Lower leg skin (tissue), 3 donors: ENCODE results near the gene MAPK14.

Experiments
- POLR2A ChIP-seq, 2 donors: fragments of 450-650 bp; IDR thresholded peaks; one replicate each; pipeline ENCODE4 v1.6.1; 2016 to 2017; ENCODE audit warnings: antibody characterized with exemption in 2 of 2, mild to moderate bottlenecking in 1 of 2, moderate library complexity in 1 of 2
- TF ChIP-seq, protein P1 (sequence below), 3 donors: fragments of 450-650 bp; IDR thresholded peaks; one replicate each; pipeline ENCODE4 v1.5.1; 2016; ENCODE audit warnings: antibody characterized with exemption in 3 of 3, mild to moderate bottlenecking in 3 of 3, moderate library complexity in 2 of 3

DNA sequence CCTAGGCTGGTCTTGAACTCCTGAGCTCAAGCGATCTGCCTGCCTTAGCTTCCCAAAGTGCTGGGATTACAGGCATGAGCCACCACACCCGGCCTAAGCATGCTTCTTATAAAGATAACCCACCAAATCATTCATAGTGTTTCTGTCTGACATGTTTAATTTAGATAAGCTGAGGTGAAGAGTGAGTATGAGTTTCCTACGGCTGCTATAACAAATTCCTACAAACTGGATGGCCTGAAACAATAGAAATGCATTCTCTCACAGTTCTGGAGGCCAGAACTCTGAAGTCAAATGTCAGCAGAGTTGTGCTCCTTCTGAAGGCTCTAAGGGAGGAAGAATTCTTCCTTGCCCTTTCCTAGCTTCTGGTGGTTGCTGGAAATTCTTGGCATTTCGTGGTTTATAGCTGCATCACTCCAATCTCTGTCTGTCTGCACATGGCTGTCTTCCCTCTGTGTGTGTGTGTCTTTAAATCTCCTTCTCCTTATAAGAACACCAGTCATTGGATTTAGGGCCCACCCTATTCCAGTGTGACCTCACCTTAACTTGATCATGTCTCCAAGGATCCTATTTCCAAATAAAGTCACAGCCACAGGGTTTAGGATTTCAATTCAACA lies 132.6 kb downstream of the MAPK14 start:
- no peak for TF ChIP-seq POLR2A (IDR thresholded peaks at IDR 0.05)
- TF ChIP-seq, protein P1, sequence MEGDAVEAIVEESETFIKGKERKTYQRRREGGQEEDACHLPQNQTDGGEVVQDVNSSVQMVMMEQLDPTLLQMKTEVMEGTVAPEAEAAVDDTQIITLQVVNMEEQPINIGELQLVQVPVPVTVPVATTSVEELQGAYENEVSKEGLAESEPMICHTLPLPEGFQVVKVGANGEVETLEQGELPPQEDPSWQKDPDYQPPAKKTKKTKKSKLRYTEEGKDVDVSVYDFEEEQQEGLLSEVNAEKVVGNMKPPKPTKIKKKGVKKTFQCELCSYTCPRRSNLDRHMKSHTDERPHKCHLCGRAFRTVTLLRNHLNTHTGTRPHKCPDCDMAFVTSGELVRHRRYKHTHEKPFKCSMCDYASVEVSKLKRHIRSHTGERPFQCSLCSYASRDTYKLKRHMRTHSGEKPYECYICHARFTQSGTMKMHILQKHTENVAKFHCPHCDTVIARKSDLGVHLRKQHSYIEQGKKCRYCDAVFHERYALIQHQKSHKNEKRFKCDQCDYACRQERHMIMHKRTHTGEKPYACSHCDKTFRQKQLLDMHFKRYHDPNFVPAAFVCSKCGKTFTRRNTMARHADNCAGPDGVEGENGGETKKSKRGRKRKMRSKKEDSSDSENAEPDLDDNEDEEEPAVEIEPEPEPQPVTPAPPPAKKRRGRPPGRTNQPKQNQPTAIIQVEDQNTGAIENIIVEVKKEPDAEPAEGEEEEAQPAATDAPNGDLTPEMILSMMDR (IDR thresholded peaks at IDR 0.05): no peak
